Body of pancreas (tissue), 4 donors: ENCODE results near the gene CACNA1E. TPM values are rescaled to one million over a fixed set of nuclear protein-coding genes. Genes with fewer than 3 reads are reported as not detected.

ENCODE experiments used
- ATAC-seq: fragments of 150-250 bp; one replicate; pipeline ENCODE4 v1.9.1; 2016
- DNase-seq, 4 donors: peaks; one replicate each; pipeline ENCODE4 v3.0.0-alpha.2; 2019
- H3K27ac ChIP-seq, 4 donors: fragments of 200-600 bp; sonication (generic); 1 replicate in 3 of 4; 2 replicates in 1 of 4; pipeline versions ENCODE4 v1.5.1 to v1.6.1; 2016 to 2019; ENCODE audit warnings: mild to moderate bottlenecking in 1 of 4, mixed read lengths in 1 of 4, moderate library complexity in 1 of 4
- H3K27me3 ChIP-seq, 2 donors: fragments of 200-600 bp; sonication (generic); one replicate each; pipeline ENCODE4 v1.6.0; 2016; ENCODE audit warnings: mild to moderate bottlenecking in 1 of 2
- H3K36me3 ChIP-seq, 2 donors: fragments of 200-600 bp; sonication (generic); replicated peaks in 1 of 2; 2 replicates each; pipeline ENCODE4 v1.5.1; 2016; ENCODE audit warnings: low read depth in 2 of 2; ENCODE audit not compliant: insufficient read depth in 1 of 2
- H3K4me1 ChIP-seq: fragments of 200-600 bp; sonication (generic); one replicate; pipeline ENCODE4 v1.6.0; 2016
- H3K4me3 ChIP-seq, 2 donors: fragments of 200-600 bp; sonication (generic); 1 replicate in 1 of 2; 2 replicates in 1 of 2; pipeline ENCODE4 v1.5.1; 2016 to 2019
- H3K9me3 ChIP-seq, 3 donors: fragments of 200-600 bp; sonication (generic); 1 replicate in 2 of 3; 2 replicates in 1 of 3; pipeline ENCODE4 v1.5.1; 2016
- POLR2A ChIP-seq, 3 donors: fragments of 450-650 bp; IDR thresholded peaks; one replicate each; pipeline ENCODE4 v1.6.1; 2016; ENCODE audit warnings: antibody characterized with exemption in 3 of 3, mild to moderate bottlenecking in 2 of 3
- WGBS, 2 donors: methylation state at CpG; one replicate each; pipeline ENCODE4 v1.1.5; 2017; 5-methylcytosine and 5-hydroxymethylcytosine counted together
- intact Hi-C: fragments of 100-400 bp; cut with DNase I; formaldehyde crosslinking; loops from one replicate; pipeline ENCODE4 v1.15.1; 2023
- total RNA-seq, 2 donors: library from RNA; depleted of rRNA; stranded (reverse); fragments of >200 nt; gene quantifications; one replicate each; pipeline ENCODE4 v1.1.0, GENCODE V29; 2016
- TF ChIP-seq, protein P1 (sequence below), 7 experiments: fragments of 450-650 bp in 4 of 7; fragments of 200-600 bp in 3 of 7; sonication (generic) in 3 of 7; IDR thresholded peaks; one replicate each; pipeline ENCODE4 v1.5.1; 2016 to 2019; ENCODE audit warnings: antibody characterized with exemption in 7 of 7

Gene CACNA1E
- total RNA-seq, 2 donors from 2014 or later, result 1.0 TPM; not detected in 1

DNA sequence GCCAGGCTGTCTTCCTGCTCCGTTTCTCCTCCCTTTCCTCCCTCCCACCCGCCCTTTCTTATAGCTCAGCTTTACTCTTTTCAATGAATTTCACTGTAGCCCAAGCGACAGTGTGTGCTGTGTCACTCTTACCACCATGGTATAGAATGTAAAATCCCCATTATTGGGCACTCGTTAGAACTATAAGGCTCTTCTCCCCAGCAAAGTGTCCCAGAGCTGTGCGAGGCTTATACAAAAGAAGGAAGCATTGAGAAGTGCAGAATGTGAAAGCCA is 192.5 kb downstream of the CACNA1E start:
- 18 to 24% methylated on average over 5 of the region's 5 CpGs for WGBS, 2 donors
- H3K4me3 ChIP-seq, result no peak overlapping the region
- no peak for ATAC-seq
- H3K36me3 ChIP-seq, result no peaks in the 10 kb centered on the region
- no peaks in the 10 kb centered on the region for H3K4me1 ChIP-seq
- no peak overlapping the region for H3K27ac ChIP-seq
- TF ChIP-seq, protein P1, sequence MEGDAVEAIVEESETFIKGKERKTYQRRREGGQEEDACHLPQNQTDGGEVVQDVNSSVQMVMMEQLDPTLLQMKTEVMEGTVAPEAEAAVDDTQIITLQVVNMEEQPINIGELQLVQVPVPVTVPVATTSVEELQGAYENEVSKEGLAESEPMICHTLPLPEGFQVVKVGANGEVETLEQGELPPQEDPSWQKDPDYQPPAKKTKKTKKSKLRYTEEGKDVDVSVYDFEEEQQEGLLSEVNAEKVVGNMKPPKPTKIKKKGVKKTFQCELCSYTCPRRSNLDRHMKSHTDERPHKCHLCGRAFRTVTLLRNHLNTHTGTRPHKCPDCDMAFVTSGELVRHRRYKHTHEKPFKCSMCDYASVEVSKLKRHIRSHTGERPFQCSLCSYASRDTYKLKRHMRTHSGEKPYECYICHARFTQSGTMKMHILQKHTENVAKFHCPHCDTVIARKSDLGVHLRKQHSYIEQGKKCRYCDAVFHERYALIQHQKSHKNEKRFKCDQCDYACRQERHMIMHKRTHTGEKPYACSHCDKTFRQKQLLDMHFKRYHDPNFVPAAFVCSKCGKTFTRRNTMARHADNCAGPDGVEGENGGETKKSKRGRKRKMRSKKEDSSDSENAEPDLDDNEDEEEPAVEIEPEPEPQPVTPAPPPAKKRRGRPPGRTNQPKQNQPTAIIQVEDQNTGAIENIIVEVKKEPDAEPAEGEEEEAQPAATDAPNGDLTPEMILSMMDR (IDR thresholded peaks at IDR 0.05), result no peak
- no peak for TF ChIP-seq POLR2A (IDR thresholded peaks at IDR 0.05)
- DNase-seq, result no peak
- intact Hi-C loops, result no loop called here
- H3K9me3 ChIP-seq, result peaks cover 0 to 4% (median 0%) of the 10 kb centered on the region in 3 donors
- H3K27me3 ChIP-seq, result no peaks in the 10 kb centered on the region

DNA sequence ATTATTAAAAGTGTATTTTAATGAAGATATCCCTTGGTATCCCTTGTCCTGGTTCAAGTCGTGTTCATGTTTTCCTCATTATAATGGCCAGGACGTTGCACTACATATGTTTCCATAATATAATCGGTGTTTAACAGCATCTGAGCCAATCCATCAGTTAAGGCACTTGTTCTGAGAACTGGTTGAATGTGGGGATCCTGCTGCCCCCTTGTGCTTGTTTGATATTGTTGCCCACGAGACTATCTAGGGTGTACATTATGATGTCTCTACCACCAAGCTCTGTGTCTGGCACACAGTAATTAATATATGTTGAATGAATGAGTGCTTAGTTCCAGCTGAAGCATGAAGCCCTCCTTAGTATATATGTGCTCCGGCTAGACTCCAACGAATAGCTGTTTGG is 193.0 kb downstream of the CACNA1E start:
- Histone ChIP-seq H3K27me3 (no peaks in the 10 kb centered on the region), H3K36me3 (no peaks in the 10 kb centered on the region), H3K4me3 (no peak overlapping the region), H3K27ac (no peak overlapping the region), H3K4me1 (no peaks in the 10 kb centered on the region), H3K9me3 (peaks cover 0 to 4% (median 0%) of the 10 kb centered on the region in 3 donors)
- 27 to 29% methylated on average over 6 of the region's 6 CpGs for whole genome bisulfite sequencing, 2 donors
- DNase-seq, result peak in 2 of 4 donors; percentile 26 to 29
- intact Hi-C loops, result no loop called here
- no peak for ATAC-seq
- TF ChIP-seq, protein P1 (IDR thresholded peaks at IDR 0.05), result peak in 3 of 7 experiments; percentile 26 to 38 (median 30)
- no peak for TF ChIP-seq POLR2A (IDR thresholded peaks at IDR 0.05)

DNA sequence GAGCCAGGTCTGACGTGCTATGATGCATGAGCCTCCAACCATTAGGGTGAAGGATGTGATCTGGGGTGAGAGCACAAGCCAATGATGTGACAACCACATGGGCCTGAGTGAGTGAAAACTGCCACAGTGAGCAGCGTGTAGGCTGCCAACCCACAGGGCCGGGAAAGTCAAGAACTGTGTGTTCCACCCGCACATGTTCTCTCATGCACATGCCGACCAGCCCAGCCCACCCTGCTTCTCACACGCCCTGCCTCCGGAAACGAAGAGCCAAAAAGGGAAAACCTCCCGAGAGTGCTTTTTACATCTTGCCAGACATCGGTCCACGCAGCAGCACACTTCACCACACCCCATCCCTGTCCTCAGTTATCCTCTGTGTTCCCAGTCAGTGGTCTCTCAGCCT is 197.0 kb downstream of the CACNA1E start:
- Histone ChIP-seq H3K4me3 (no peak overlapping the region), H3K27me3 (no peaks in the 10 kb centered on the region), H3K4me1 (no peaks in the 10 kb centered on the region), H3K9me3 (no peaks in the 10 kb centered on the region), H3K27ac (no peak overlapping the region), H3K36me3 (no peaks in the 10 kb centered on the region)
- ATAC-seq (no peak), DNase-seq (no peak)
- intact Hi-C loops, result no loop called here
- WGBS, 2 donors, result 71 to 75% methylated on average over 11 of the region's 11 CpGs
- no peak for TF ChIP-seq POLR2A (IDR thresholded peaks at IDR 0.05)
- TF ChIP-seq, protein P1 (IDR thresholded peaks at IDR 0.05), result no peak

DNA sequence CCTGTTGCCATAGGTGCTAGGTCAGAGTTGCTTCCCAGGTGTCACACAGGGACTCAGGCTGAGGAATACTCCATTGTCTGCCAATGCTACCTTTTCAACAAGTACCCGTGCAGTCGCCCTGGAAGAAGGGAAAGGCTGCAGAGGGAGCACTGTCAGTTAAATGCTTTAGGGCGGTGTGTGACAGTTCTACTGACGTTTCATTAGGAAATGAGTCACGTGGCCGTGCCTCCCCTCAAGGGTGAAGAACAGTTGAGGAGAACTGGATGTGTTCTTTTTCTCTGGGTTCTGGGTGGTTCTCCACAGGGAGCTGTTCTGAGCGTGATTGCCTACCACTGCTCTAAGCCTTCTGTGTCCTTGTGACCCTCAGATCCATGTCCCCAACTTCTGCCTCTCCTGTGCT is 197.6 kb downstream of the CACNA1E start:
- ATAC-seq, result no peak
- WGBS, 2 donors, result 46 to 52% methylated on average over 7 of the region's 7 CpGs
- Histone ChIP-seq H3K27me3 (no peaks in the 10 kb centered on the region), H3K36me3 (no peaks in the 10 kb centered on the region), H3K4me3 (no peak overlapping the region), H3K27ac (no peak overlapping the region), H3K4me1 (no peaks in the 10 kb centered on the region), H3K9me3 (no peaks in the 10 kb centered on the region)
- TF ChIP-seq, protein P1 (IDR thresholded peaks at IDR 0.05), result no peak
- no peak for TF ChIP-seq POLR2A (IDR thresholded peaks at IDR 0.05)
- DNase-seq, result no peak
- intact Hi-C loops, result no loop called here

DNA sequence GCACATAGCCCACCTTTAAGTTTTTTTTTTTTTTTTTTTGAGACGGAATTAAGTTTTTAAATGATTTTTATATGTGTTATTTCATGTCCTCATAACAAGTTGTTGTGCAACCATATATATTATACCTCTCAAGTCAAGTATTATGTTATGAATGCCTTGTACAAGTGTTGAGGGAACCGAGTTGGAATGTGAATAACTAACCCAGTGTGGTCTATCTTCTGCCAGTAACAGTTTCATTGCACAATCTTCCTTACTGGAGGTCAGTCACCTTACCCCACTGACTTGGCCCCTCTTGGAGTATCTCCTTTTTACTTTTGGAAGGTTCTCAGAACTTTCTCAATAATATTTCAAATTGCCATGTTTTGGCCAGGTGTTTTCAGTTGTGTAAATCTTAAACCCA is 201.9 kb downstream of the CACNA1E start:
- H3K9me3 ChIP-seq, result no peaks in the 10 kb centered on the region
- H3K27ac ChIP-seq, result no peak overlapping the region
- no peaks in the 10 kb centered on the region for H3K27me3 ChIP-seq
- TF ChIP-seq POLR2A (IDR thresholded peaks at IDR 0.05), result no peak
- TF ChIP-seq, protein P1 (IDR thresholded peaks at IDR 0.05), result no peak
- H3K36me3 ChIP-seq, result no peaks in the 10 kb centered on the region
- intact Hi-C loops, result no loop called here
- DNase-seq, result no peak
- no peak overlapping the region for H3K4me3 ChIP-seq
- H3K4me1 ChIP-seq, result no peaks in the 10 kb centered on the region
- 44 to 61% methylated on average over 2 of the region's 2 CpGs for WGBS, 2 donors
- no peak for ATAC-seq
